Mononuclear cell (primary cell): Measurements from ENCODE around the gene EBNA1BP2. TPM values are rescaled to one million over a fixed set of nuclear protein-coding genes. Genes with fewer than 3 reads are reported as not detected.
"Not testable (repeated sequence)": the region's sequence is repeated elsewhere in the genome, so short reads cannot be mapped to it uniquely, and the experiment has no call there.

ENCODE experiments used
- H3K27me3 ChIP-seq: 2 replicates; pipeline ENCODE4 v1.6.0; 2011; ENCODE audit warnings: low read length, control low read depth; ENCODE audit not compliant: insufficient read depth
- H3K4me1 ChIP-seq: 2 replicates; pipeline ENCODE4 v1.5.1; 2011; ENCODE audit warnings: mild to moderate bottlenecking, low read length, control low read depth; ENCODE audit not compliant: insufficient read depth
- H3K4me3 ChIP-seq: 2 replicates; pipeline ENCODE4 v1.5.1; 2011; ENCODE audit warnings: mild to moderate bottlenecking, low read length, moderate library complexity
- H3K9me3 ChIP-seq: 2 replicates; pipeline ENCODE4 v1.5.1; 2011; ENCODE audit warnings: low read depth, mild to moderate bottlenecking, control low read depth, low read length
- total RNA-seq: library from RNA; depleted of rRNA; stranded (reverse); fragments of >200 nt; gene quantifications from one replicate; pipeline ENCODE4 v1.2.3, GENCODE V29; 2012

Gene EBNA1BP2
- total RNA-seq, 1 donor = 7.1 TPM

DNA sequence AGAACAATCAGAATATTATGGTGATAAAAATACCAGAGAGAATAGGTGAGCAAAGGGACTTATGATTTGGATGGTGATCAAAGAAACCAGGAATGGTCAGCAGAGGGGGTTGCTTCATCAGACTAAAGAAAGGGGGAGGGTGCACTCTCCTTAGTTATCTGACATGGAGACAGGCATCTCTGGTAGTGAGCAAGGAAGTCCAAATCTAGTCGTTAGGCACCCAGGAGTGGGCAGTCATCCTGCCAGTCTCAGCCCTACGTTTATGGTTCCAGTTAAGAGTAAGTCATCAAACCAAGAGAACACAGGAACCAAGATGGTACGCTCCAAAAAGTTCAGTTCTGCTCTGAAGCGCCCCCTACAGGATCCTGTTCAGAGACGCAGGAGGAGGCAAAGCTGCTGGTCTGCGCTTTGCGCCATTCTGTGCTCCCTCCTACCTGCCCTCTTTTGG lies 28.6 kb downstream of the EBNA1BP2 start:
- Histone ChIP-seq H3K4me3 (no peak overlapping the region), H3K9me3 (no peaks in the 10 kb centered on the region), H3K4me1 (peaks cover 7% of the 10 kb centered on the region), H3K27me3 (peaks cover 50% of the 10 kb centered on the region)

DNA sequence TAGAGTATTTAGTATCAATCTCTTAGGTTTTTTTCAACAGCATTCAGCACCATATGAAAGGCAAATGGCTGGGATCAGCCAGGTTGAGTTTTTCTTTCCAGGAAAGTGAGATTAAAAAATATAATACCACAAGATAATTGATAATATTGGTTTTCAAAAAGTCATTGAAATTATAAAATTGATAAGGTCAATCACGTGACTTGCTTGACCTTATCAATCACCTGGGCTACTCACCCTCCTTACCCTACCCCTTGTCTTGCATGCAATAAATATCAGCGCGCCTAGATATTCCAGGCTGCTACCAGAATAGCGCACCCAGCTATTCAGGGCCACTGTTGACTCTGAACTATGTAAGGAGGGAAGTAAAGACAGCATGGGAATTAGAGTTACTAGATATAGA lies 31.5 kb downstream of the EBNA1BP2 start:
- no peaks in the 10 kb centered on the region for H3K4me1 ChIP-seq
- no peaks in the 10 kb centered on the region for H3K9me3 ChIP-seq
- H3K4me3 ChIP-seq = no peak overlapping the region
- H3K27me3 ChIP-seq = peaks cover 23% of the 10 kb centered on the region

DNA sequence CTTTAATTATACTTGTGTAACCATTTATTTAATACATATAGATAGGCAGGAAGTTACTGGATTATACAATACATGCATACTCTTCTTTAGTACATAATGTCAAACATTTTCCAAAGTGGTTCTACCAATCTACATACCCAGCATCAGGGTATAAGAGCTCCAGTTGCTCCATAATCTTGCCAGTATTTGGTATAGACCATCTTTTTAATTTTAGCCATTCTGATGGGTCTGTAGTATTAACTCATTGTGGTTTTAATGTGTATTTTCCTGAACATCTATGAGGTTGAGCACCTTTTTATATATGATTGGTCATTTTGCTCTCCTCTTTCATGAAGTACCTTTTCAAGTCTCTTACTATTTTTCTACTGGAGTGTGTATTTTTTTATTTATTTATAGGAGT lies 32.1 kb downstream of the EBNA1BP2 start:
- Histone ChIP-seq H3K4me1 (no peaks in the 10 kb centered on the region), H3K27me3 (peaks cover 19% of the 10 kb centered on the region), H3K4me3 (no peak overlapping the region), H3K9me3 (no peaks in the 10 kb centered on the region)

DNA sequence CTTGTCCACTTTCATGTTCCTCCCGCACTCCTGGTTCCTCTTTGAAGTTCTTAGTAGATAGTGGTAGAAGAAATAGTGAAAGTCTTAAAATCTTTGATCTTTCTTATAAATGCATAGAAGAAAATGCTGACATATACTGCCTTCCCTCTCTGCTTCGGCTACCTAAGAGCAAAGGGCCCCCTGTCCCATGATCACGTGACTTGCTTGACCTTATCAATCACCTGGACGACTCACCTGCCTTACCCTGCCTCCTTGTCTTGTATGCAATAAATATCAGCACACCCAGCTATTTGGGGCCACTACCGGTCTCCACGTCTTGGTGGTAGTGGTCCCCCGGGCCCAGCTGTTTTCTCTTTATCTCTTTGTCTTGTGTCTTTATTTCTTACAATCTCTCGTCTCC lies 32.8 kb downstream of the EBNA1BP2 start:
- H3K9me3 ChIP-seq, H3K4me1 ChIP-seq, H3K4me3 ChIP-seq: not testable (repeated sequence)
- peaks cover 16% of the 10 kb centered on the region for H3K27me3 ChIP-seq

DNA sequence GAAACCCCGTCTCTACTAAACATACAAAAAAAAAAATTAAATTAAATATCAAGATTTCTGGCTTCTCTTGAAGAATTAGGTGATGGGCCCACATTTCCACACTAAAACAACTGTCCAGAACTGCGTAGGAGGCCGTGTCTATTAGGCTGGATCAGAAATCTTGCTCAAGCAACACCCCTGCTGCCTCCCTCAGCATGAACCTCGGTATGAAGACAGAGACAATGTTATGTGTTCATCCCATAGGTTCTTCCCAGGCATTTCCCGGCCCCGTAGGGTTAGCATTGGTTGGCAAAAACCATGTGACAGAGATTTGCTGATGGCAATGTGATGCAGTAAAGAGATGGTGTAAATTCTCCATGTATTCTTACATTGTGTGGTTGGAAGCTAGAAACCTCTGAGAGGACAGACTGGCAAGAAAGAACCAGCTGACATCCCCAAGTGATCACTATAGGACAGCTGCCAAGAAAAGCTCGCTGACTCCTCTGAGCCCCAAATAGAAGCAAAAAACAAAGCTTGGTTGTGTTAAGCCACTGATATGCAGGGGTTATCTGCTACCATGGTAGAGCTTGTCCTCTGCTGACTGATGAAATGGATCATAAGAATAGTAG lies 34.5 kb downstream of the EBNA1BP2 start:
- Histone ChIP-seq H3K4me3 (no peak overlapping the region), H3K4me1 (no peaks in the 10 kb centered on the region), H3K9me3 (no peaks in the 10 kb centered on the region), H3K27me3 (peaks cover 10% of the 10 kb centered on the region)

DNA sequence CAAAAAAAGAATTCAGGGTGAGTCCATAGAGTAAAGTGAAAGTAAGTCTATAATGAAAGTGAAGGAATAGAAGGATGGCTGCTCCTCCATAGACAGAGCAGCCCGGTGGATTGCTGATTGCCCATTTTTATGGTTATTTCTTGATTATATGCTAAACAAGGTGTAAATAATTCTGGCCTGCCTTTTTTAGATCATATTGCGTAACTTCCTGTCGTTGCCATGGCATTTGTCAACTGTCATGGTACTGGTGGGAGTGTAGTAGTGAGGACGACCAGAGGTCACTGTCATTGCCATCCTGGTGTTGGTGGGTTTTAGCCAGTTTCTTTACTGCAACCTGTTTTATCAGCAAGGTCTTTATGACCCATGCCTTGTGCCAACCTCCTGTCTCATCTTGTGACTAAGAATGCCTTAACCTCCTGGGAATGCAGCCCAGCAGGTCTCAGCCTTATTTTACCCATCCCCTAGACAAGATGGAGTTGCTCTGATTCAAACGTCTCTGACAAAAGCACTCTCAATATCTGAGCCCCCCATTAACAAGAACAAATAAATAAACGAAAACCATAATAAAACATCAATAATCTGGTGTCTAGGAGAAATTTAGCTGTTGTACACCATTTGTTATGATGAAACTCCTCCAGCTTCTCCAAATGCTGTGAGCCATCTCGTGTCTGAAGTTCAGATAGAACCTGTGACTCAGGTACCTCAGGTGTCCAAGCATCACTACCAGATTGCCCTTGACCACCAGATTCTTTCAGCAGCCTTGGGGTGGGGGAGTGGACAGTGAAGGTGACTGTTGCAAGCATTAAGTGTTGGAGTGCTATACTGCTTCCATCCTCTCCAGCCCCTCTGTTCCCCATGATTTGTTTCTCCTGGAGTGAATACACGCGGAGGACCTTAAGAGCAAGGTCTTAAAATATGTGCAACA lies 36.0 kb downstream of the EBNA1BP2 start:
- H3K4me3 ChIP-seq = no peak overlapping the region
- no peaks in the 10 kb centered on the region for H3K4me1 ChIP-seq
- H3K9me3 ChIP-seq = no peaks in the 10 kb centered on the region
- H3K27me3 ChIP-seq = peaks cover 11% of the 10 kb centered on the region

DNA sequence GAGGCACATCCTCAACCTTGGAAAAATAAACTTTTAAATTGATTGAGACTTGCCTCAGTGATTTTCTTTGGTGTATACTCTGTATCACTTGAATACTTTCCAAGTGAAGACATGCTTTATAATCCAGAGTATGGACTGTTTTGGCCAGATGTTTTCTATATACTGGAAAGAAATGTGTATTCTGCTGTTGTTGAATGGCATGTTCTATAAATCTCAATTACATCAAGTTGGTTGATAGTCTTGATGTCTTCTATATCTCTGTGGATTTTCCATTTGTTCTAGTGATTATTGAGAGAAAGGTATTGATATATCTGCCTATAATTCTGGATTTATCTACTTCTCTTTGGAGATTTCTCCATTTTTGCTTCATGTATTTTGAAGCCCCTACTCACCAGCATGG lies 37.5 kb downstream of the EBNA1BP2 start:
- Histone ChIP-seq H3K4me1 (no peaks in the 10 kb centered on the region), H3K4me3 (no peak overlapping the region), H3K27me3 (peaks cover 9% of the 10 kb centered on the region), H3K9me3 (no peaks in the 10 kb centered on the region)

DNA sequence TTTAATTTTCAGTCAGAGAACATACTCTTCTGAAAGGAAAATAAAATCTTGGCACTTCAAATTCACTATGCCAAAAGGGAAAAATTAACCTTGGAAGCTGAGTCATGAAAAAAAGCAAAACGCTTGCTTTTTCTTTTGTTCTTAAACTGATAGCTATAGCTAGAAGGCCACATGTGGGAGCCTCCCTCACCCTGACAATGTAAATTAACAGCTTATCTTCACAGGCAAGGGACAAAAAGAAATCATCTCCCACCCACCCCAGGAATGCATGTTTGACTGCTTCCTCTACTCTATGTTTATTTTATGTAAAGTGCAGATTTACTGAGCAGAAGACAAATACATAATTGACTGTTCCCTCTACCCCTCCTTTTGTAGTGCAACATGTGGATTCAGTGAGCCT lies 38.0 kb downstream of the EBNA1BP2 start:
- peaks cover 9% of the 10 kb centered on the region for H3K27me3 ChIP-seq
- H3K4me3 ChIP-seq = no peak overlapping the region
- H3K9me3 ChIP-seq = no peaks in the 10 kb centered on the region
- H3K4me1 ChIP-seq = no peaks in the 10 kb centered on the region

DNA sequence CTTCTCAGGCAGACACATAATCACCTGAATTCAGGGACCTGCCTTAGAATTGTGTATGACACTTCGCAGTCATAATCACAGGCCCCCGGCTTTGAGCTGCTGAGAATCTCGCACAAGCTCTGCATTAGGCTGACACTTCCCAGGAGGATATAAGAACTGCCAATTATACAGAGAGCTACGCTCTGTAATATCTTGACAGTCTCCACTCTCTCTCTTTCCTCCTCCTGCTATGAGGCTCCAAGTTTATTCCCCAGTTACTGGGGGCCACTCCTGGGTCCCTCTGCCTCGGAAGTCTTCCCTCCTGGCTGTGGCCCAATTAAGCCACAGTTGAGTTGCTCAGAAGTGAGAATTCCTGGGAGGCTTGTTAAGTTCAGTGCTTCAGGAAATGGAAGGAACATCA lies 42.7 kb downstream of the EBNA1BP2 start:
- Histone ChIP-seq H3K4me1 (no peaks in the 10 kb centered on the region), H3K27me3 (peaks cover 12% of the 10 kb centered on the region), H3K4me3 (no peak overlapping the region), H3K9me3 (no peaks in the 10 kb centered on the region)

DNA sequence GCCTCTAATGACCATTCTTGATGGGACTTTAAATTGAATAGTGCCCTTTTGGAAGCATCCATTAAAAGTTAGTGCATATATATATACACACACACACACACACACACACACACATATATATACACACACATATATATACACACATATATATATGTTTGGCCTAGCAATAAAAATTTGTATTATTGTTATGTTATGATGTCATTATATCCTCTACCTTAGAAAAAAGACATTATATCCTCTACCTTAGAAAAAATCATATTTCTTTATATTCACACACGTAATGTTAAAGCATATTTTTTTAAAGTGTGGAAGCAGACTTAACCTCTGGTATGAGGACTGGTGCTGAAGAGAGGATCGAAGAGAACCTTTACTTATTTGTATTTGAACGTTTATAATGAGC lies 43.3 kb downstream of the EBNA1BP2 start:
- Histone ChIP-seq H3K27me3 (peaks cover 12% of the 10 kb centered on the region), H3K4me3 (no peak overlapping the region), H3K4me1 (no peaks in the 10 kb centered on the region), H3K9me3 (no peaks in the 10 kb centered on the region)

DNA sequence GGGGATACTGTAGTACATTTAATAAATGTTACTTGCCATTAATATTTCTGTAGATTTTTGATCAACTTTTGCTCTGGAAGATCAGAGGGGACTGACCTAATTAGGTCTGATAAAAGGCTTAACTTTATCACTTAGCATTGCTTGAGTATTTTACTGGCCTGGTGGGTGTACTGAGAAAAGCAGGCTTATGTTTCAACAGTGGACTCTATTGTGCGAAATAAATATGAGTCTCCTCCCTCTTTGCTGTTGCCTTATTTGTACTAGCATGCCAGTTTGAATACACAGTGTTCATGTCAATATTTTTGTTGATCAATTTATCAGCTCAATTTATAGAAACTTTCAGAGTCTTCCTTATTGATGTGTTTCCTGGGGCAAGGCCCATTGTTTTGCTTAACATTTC lies 49.1 kb downstream of the EBNA1BP2 start:
- Histone ChIP-seq H3K27me3 (peaks cover 7% of the 10 kb centered on the region), H3K4me3 (no peak overlapping the region), H3K9me3 (no peaks in the 10 kb centered on the region), H3K4me1 (no peaks in the 10 kb centered on the region)

DNA sequence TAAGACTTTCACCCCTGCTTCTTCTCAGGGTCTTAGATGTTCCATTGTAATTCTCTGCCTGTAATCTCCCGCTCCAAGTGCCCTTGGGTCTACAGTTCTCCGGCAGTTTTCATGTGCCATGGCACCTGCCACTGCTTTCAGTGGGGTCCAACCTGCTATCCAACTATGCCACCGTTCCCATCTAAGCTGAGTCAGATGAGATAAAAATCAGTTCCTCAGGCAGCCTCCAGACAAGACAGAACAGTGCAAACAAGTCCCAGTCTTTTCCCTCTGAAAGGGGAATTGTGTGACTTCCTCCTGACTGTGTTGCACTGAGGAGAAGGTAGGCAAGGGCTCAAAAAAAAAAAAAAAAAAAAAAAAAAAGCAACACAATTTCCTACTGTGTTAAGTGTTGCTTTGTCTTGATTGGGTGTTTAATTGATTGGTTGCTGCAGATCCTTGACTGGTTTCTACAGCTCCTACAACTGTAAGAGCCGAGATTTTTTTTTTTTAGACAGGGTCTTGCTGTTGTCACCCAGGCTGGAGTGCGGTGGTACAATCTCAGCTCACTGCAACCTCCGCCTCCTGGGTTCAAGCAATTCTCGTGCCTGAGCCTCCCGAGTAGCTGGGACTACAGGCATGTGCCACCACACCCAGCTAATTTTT lies 50.7 kb downstream of the EBNA1BP2 start:
- peaks cover 4% of the 10 kb centered on the region for H3K27me3 ChIP-seq
- H3K4me1 ChIP-seq = no peaks in the 10 kb centered on the region
- H3K4me3 ChIP-seq = no peak overlapping the region
- H3K9me3 ChIP-seq = no peaks in the 10 kb centered on the region

DNA sequence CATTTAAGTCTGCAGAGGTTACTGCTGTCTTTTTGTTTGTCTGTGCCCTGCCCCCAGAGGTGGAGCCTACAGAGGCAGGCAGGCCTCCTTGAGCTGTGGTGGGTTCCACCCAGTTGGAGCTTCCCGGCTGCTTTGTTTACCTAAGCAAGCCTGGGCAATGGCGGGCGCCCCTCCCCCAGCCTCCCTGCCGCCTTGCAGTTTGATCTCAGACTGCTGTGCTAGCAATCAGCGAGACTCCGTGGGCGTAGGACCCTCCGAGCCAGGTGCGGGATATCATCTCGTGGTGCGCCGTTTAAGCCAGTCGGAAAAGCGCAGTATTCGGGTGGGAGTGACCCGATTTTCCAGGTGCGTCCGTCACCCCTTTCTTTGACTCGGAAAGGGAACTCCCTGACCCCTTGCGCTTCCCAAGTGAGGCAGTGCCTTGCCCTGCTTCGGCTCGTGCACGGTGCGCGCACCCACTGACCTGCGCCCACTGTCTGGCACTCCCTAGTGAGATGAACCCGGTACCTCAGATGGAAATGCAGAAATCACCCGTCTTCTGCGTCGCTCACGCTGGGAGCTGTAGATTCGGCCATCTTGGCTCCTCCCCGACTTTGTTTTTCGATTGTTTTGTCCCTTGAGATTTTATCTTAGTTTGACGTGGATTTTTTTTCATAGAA lies 52.0 kb downstream of the EBNA1BP2 start:
- H3K4me1 ChIP-seq, H3K27me3 ChIP-seq, H3K9me3 ChIP-seq, H3K4me3 ChIP-seq: not testable (repeated sequence)
